HCT116 (cell line): ENCODE results near the gene TMEM140. TPM values are rescaled to one million over a fixed set of nuclear protein-coding genes. Genes with fewer than 3 reads are reported as not detected.

Experiments
- ATAC-seq: fragments of 200-7000 bp; cut with Tn5 transposase; 2 replicates; pipeline ENCODE4 v1.9.1; 2020; ENCODE audit warnings: mild to moderate bottlenecking, moderate library complexity
- BruUV-seq: library from RNA; stranded (reverse); fragments of 400-500 nt; replicated peaks from 2 replicates; lab custom pipeline; 2021; lab: Mats Ljungman, UMichigan
- CTCF ChIA-PET: fragments of 300-600 bp; sonication (Branson Sonifier 250); formaldehyde crosslinking; loops from one replicate; lab custom pipeline; 2021; ENCODE audit warnings: antibody characterized with exemption; lab: Charles Lee
- POLR2A ChIA-PET: fragments of 300-600, 350-600 bp; sonication (Branson Sonifier 250); formaldehyde crosslinking; loops from one replicate; lab custom pipeline; 2021; ENCODE audit warnings: antibody characterized with exemption; lab: Charles Lee
- RAD21 ChIA-PET, 2 experiments: fragments of 300-600 bp; sonication (Branson Sonifier 250); formaldehyde crosslinking; loops; one replicate each; lab custom pipeline; 2023; ENCODE audit warnings: low total read pairs in 2 of 2; ENCODE audit not compliant: uncharacterized antibody in 2 of 2, unreplicated experiment in 2 of 2, low non-redundant PET in 1 of 2; lab: Charles Lee
- DNase-seq: peaks from one replicate; pipeline ENCODE4 v3.0.0-alpha.2; 2010; ENCODE audit warnings: low read depth, low spot score
- H2AFZ ChIP-seq: fragments of 200-600 bp; shearing (Covaris generic), sonication (generic); 2 replicates; pipeline ENCODE4 v1.6.1; 2017; ENCODE audit warnings: low read depth, mixed run types, mixed read lengths, antibody characterized with exemption, low read length; ENCODE audit not compliant: poor library complexity, severe bottlenecking
- H3K27ac ChIP-seq: 2 replicates; pipeline ENCODE4 v1.5.1; 2012; ENCODE audit warnings: low read depth, low read length
- H3K27me3 ChIP-seq: fragments of 200-600 bp; sonication (generic); 2 replicates; pipeline ENCODE4 v1.6.1; 2016; ENCODE audit warnings: mixed run types, low read length, mixed read lengths; ENCODE audit not compliant: insufficient read depth
- H3K36me3 ChIP-seq, 2 experiments: fragments of 200-500 bp in 1 of 2; fragments of 200-600 bp in 1 of 2; sonication (Bioruptor generic) in 1 of 2; sonication (generic) in 1 of 2; 2 replicates each; pipeline versions ENCODE4 v1.5.1 to v1.6.1; 2014 to 2016; ENCODE audit warnings: low read length in 2 of 2, inconsistent platforms in 1 of 2, mixed read lengths in 1 of 2, mixed run types in 1 of 2; ENCODE audit not compliant: insufficient read depth in 2 of 2, control insufficient read depth in 1 of 2
- H3K4me1 ChIP-seq, 2 experiments: fragments of 200-600 bp in 1 of 2; sonication (generic) in 1 of 2; 2 replicates each; pipeline versions ENCODE4 v1.5.1 to v1.6.1; 2012 to 2017; ENCODE audit warnings: low read length in 2 of 2, inconsistent platforms in 1 of 2, mild to moderate bottlenecking in 1 of 2, mixed read lengths in 1 of 2, mixed run types in 1 of 2, moderate library complexity in 1 of 2; ENCODE audit not compliant: insufficient read depth in 2 of 2, control insufficient read depth in 1 of 2
- H3K4me2 ChIP-seq: fragments of 200-600 bp; sonication (generic); 2 replicates; pipeline ENCODE4 v1.6.1; 2017; ENCODE audit warnings: mixed run types, low read length, mixed read lengths
- H3K4me3 ChIP-seq, 2 experiments: fragments of 200-600 bp in 1 of 2; sonication (generic) in 1 of 2; replicated peaks in 1 of 2; 2 replicates each; pipeline ENCODE4 v1.5.1; 2011 to 2016; ENCODE audit warnings: low read length in 2 of 2, control low read depth in 1 of 2, low read depth in 1 of 2, mild to moderate bottlenecking in 1 of 2, mixed read lengths in 1 of 2, mixed run types in 1 of 2
- H3K79me2 ChIP-seq: fragments of 200-600 bp; sonication (generic); 2 replicates; pipeline ENCODE4 v1.6.1; 2017; ENCODE audit warnings: mild to moderate bottlenecking, mixed run types, low read length, moderate library complexity, mixed read lengths; ENCODE audit not compliant: insufficient read depth
- H3K9ac ChIP-seq: fragments of 200-600 bp; sonication (generic); 2 replicates; pipeline ENCODE4 v1.6.1; 2016; ENCODE audit warnings: low read length, mixed read lengths
- H3K9me2 ChIP-seq: fragments of 200-600 bp; sonication (generic), shearing (Covaris generic); 2 replicates; pipeline ENCODE4 v1.6.1; 2017; ENCODE audit warnings: mixed run types, mild to moderate bottlenecking, moderate library complexity; ENCODE audit not compliant: insufficient read depth
- H3K9me3 ChIP-seq, 2 experiments: fragments of 200-500 bp in 1 of 2; fragments of 200-600 bp in 1 of 2; sonication (Bioruptor generic) in 1 of 2; sonication (generic) in 1 of 2; 2 replicates each; pipeline ENCODE4 v1.6.1; 2014 to 2017; ENCODE audit warnings: low read length in 2 of 2, mixed read lengths in 2 of 2, inconsistent platforms in 1 of 2, low read depth in 1 of 2, mild to moderate bottlenecking in 1 of 2, mixed run types in 1 of 2, moderate library complexity in 1 of 2; ENCODE audit not compliant: control insufficient read depth in 1 of 2, insufficient read depth in 1 of 2
- H4K20me1 ChIP-seq: fragments of 200-600 bp; sonication (generic), shearing (Covaris generic); 2 replicates; pipeline ENCODE4 v1.6.1; 2017; ENCODE audit warnings: mixed run types, mild to moderate bottlenecking, moderate library complexity; ENCODE audit not compliant: insufficient read depth
- CBX3 ChIP-seq: IDR thresholded peaks from 2 replicates; pipeline ENCODE4 v1.6.1; 2012; ENCODE audit warnings: low read depth
- CEBPB ChIP-seq: IDR thresholded peaks from 2 replicates; pipeline ENCODE4 v1.6.1; 2012; ENCODE audit warnings: low read depth
- CTCF ChIP-seq, 3 experiments: fragments of 200-600 bp in 1 of 3; sonication (generic) in 1 of 3; IDR thresholded peaks in 2 of 3; conservative IDR thresholded peaks in 1 of 3; 2 replicates each; pipeline ENCODE4 v1.5.1; 2012 to 2017; ENCODE audit warnings: low read depth in 2 of 3, low read length in 2 of 3, antibody characterized with exemption in 1 of 3, borderline replicate concordance in 1 of 3, control low read depth in 1 of 3, mild to moderate bottlenecking in 1 of 3, mixed read lengths in 1 of 3, mixed run types in 1 of 3, moderate library complexity in 1 of 3; ENCODE audit not compliant: insufficient read depth in 1 of 3
- EGR1 ChIP-seq: IDR thresholded peaks from 2 replicates; pipeline ENCODE4 v1.6.1; 2012; ENCODE audit warnings: low read depth
- EZH2 ChIP-seq: fragments of 200-600 bp; sonication (generic); IDR thresholded peaks from 2 replicates; pipeline ENCODE4 v1.6.1; 2017; ENCODE audit warnings: antibody characterized with exemption, mixed run types
- JUND ChIP-seq: IDR thresholded peaks from 2 replicates; pipeline ENCODE4 v1.6.1; 2012
- MAX ChIP-seq: IDR thresholded peaks from 2 replicates; pipeline ENCODE4 v1.6.1; 2012
- POLR2AphosphoS5 ChIP-seq: IDR thresholded peaks from 2 replicates; pipeline ENCODE4 v1.6.1; 2011; ENCODE audit warnings: mild to moderate bottlenecking, low read depth, low read length, moderate library complexity
- RAD21 ChIP-seq: IDR thresholded peaks from 2 replicates; pipeline ENCODE4 v1.6.1; 2012; ENCODE audit warnings: low read depth, mild to moderate bottlenecking
- SIN3A ChIP-seq: IDR thresholded peaks from 2 replicates; pipeline ENCODE4 v1.6.1; 2012; ENCODE audit warnings: low read depth
- SRF ChIP-seq: IDR thresholded peaks from 2 replicates; pipeline ENCODE4 v1.6.1; 2012; ENCODE audit warnings: low read depth
- TCF7L2 ChIP-seq: IDR thresholded peaks from 2 replicates; pipeline ENCODE4 v1.7.0; 2011; ENCODE audit warnings: borderline replicate concordance, inconsistent platforms; ENCODE audit not compliant: insufficient read depth, insufficient read length; ENCODE audit errors: extremely low read depth
- YY1 ChIP-seq: IDR thresholded peaks from 2 replicates; pipeline ENCODE4 v1.6.1; 2011; ENCODE audit warnings: low read length, low read depth, moderate library complexity, mild to moderate bottlenecking; ENCODE audit not compliant: insufficient replicate concordance; ENCODE audit errors: extremely low read depth
- ZNF274 ChIP-seq: fragments of 200-500 bp; sonication (Bioruptor generic); IDR thresholded peaks from 2 replicates; pipeline ENCODE4 v1.6.1; 2014; ENCODE audit warnings: mild to moderate bottlenecking, low read depth, low read length, inconsistent platforms
- intact Hi-C: fragments of 100-400 bp; cut with micrococcal nuclease; formaldehyde crosslinking; loops from 2 replicates; pipeline ENCODE4 v1.10.0; 2022
- total RNA-seq: library from RNA; stranded (reverse); gene quantifications from one replicate; pipeline ENCODE4 v1.2.1, GENCODE V29; 2021; ENCODE audit not compliant: unreplicated experiment
- TF ChIP-seq, protein P1 (sequence below): IDR thresholded peaks from 2 replicates; pipeline ENCODE4 v1.6.1; 2012; ENCODE audit warnings: low read depth

Gene TMEM140
- total RNA-seq, 1 experiment from 2014 or later = not detected

DNA sequence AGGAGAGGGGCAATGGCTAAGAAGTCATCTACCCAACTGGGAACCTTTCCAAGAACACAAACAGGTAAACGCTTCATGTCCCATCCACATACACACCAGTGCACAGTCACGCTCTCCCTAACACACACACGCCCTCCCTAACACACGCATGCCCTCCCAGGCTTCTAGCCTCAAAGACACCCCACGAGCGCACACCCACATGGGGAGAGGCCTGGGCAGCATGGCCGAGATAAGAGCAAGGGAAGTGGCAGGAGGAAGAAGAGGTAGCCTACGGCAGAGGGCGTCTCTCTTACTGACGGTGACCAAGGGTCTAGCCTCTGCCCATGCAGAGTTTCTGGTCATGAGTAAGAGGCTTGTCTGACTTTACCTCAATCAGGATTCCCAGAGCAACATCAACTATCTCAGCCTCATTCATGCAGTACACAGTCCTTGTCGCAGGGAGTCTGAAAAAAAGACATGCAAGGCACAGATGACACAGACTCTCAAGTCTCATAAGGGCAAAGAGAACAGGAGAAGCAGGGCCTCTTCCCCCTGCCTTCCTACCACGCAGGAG is 19.6 kb downstream of the TMEM140 start (continued):
- TF ChIP-seq, protein P1, sequence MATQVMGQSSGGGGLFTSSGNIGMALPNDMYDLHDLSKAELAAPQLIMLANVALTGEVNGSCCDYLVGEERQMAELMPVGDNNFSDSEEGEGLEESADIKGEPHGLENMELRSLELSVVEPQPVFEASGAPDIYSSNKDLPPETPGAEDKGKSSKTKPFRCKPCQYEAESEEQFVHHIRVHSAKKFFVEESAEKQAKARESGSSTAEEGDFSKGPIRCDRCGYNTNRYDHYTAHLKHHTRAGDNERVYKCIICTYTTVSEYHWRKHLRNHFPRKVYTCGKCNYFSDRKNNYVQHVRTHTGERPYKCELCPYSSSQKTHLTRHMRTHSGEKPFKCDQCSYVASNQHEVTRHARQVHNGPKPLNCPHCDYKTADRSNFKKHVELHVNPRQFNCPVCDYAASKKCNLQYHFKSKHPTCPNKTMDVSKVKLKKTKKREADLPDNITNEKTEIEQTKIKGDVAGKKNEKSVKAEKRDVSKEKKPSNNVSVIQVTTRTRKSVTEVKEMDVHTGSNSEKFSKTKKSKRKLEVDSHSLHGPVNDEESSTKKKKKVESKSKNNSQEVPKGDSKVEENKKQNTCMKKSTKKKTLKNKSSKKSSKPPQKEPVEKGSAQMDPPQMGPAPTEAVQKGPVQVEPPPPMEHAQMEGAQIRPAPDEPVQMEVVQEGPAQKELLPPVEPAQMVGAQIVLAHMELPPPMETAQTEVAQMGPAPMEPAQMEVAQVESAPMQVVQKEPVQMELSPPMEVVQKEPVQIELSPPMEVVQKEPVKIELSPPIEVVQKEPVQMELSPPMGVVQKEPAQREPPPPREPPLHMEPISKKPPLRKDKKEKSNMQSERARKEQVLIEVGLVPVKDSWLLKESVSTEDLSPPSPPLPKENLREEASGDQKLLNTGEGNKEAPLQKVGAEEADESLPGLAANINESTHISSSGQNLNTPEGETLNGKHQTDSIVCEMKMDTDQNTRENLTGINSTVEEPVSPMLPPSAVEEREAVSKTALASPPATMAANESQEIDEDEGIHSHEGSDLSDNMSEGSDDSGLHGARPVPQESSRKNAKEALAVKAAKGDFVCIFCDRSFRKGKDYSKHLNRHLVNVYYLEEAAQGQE = no peak
- TF ChIP-seq RAD21 (no peak), JUND (no peak)

- intact Hi-C loops = loop anchor here (10.0 kb wide), 2 partner anchors 273 to 473 kb away; no protein-coding TSS in a partner anchor
- POLR2A ChIA-PET = no interaction called here
- CTCF ChIA-PET = no interaction called here
Measured at GRCh38 chr7:135168001-135168400, 20.1 kb downstream of the TMEM140 start.

More at GRCh38 chr7:135168001-135168400, 20.1 kb downstream of the TMEM140 start:
- Histone ChIP-seq H3K9ac (no peak overlapping the region), H3K4me2 (no peak overlapping the region), H4K20me1 (peaks cover 3% of the 10 kb centered on the region; the same call in 1 of the 2 replicates), H2AFZ (no peak overlapping the region), H3K27ac (no peak overlapping the region), H3K27me3 (no peaks in the 10 kb centered on the region)
- DNase-seq = no peak
- no peak for TF ChIP-seq CEBPB
- no peak for TF ChIP-seq YY1
- no peak for TF ChIP-seq SRF
- no peak for TF ChIP-seq CTCF (IDR thresholded peaks at IDR 0.05 in 2 of 3, conservative IDR thresholded peaks at IDR 0.05 in 1 of 3; ENCODE audit: borderline replicate concordance in 1 of 3, insufficient read depth in 1 of 3, low read depth in 2 of 3, low read length in 2 of 3)
- TF ChIP-seq EZH2 = no peak
- no peak; the same call in 1 of the 2 replicates for TF ChIP-seq POLR2AphosphoS5
- no peak for TF ChIP-seq SIN3A
- no peak for TF ChIP-seq TCF7L2
- TF ChIP-seq ZNF274 = no peak
- TF ChIP-seq MAX = no peak
- no peak for TF ChIP-seq CBX3
- no peak for TF ChIP-seq EGR1
- no peak for TF ChIP-seq JUND
- TF ChIP-seq, all 23 proteins: peak for 0
- ATAC-seq = no peak
- peaks cover 29% of the 10 kb centered on the region for H3K79me2 ChIP-seq
- RAD21 ChIA-PET = no interaction called here
- H3K4me1 ChIP-seq = peaks cover 0 to 18% of the 10 kb centered on the region in 2 experiments; a peak in 2 of 4 replicates
- H3K9me2 ChIP-seq = no peaks in the 10 kb centered on the region
- H3K4me3 ChIP-seq = no peak overlapping the region
- peaks cover 7 to 40% of the 10 kb centered on the region in 2 experiments; a peak in 2 of 4 replicates for H3K36me3 ChIP-seq
- no TSS peak for BruUV-seq
- H3K9me3 ChIP-seq = no peaks in the 10 kb centered on the region
